ENCODE measurements around the gene WDR27.
A peak's percentile ranks its signal among the peaks of the same experiment; 100 is the strongest.
"Not testable (repeated sequence)": the region's sequence is repeated elsewhere in the genome, so short reads cannot be mapped to it uniquely, and the experiment has no call there.

WDR27 gene

DNA sequence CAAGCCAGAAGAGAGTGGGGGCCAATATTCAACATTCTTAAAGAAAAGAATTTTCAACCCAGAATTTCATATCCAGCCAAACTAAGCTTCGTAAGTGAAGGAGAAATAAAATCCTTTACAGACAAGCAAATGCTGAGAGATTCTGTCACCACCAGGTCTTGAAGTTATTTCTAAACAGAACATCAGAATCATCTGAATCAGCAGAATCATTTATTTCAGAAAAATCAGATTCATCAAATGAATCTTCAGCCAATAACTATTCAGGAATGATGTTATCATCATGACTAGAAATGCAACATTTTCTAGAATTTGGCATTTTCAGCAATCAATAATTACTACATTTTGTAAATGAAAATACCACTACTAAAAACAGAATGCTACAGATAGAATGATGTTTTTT lies 100.7 kb downstream of the WDR27 start:
- not testable (repeated sequence) for DNase-seq, ATAC-seq

DNA sequence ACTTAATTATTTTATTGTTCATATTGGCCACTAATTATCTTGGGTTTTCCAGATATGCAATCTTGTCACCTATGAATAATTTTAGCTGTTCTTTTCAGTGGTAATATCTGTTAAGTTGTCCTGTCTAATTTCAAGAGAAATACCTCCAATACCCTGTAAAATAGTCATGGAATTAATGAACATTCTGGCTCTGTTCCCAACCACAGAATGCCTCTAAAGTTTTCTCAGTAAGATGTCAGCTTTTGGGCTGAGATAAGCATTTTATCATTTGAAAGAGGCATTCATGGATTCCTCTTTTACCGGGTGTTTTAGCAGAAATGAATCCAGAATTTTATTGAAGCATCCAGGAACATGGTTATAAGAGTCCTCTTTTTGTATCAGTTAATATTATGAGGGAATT lies 109.3 kb downstream of the WDR27 start:
- ATAC-seq (no peak), DNase-seq (no peak)

DNA sequence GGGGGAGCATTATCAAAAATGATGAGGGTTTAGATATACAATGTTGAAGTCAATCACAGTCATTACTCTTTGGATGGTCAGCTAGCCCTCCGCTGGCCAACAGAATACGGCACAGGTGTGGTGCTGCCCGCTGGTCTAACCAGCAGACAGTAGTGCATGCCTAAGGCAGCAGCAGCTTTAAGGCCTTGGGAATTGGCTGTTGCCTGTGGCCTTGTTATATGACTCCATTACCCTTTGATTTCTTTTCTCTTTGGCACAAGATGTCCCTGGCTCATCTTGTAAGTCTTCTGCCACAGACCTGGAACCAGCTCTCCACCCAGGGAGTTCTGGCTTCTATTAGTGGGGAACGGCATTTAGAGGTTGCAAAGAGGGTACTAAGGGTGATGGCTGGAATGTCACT lies 110.2 kb downstream of the WDR27 start:
- no peak for ATAC-seq
- DNase-seq: no peak

DNA sequence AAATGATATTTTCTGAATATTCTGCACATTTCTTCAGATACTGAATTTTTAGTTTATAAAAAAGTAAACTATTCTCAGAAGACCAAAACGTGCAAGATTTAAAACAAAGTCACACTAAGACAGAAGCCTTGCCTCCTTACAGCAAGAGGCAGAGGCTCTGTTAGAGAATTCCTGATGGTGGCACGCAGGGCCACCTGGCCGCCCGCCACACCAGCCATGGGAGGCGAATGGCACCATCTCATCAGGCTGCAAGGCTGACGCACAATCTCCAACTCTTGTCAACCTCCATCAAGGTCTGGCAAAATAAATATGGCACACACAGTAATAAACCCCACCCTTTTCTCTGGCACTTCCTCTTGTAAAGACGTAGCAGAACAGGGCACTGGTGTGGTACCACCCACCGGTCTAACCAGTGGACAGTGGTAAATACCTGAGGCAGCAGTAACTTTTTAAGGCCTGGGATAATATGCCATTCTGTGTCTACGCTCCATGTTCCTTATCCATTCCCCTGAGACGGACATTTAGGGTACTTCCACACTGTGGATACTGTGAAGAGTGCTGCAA lies 111.4 kb downstream of the WDR27 start:
- no peak for DNase-seq
- no peak for ATAC-seq

- DNase-seq: no peak
- ATAC-seq: peak; percentile 96
Observed at GRCh38 chr6:169589699-169590257, 112.1 kb downstream of the WDR27 start.

- ATAC-seq (peak; percentile 50), DNase-seq (peak; percentile 30)
Observed at GRCh38 chr6:169589293-169589692, 112.5 kb downstream of the WDR27 start.

- DNase-seq (no peak), ATAC-seq (no peak)
Observed at GRCh38 chr6:169587975-169588374, 113.9 kb downstream of the WDR27 start.

DNA sequence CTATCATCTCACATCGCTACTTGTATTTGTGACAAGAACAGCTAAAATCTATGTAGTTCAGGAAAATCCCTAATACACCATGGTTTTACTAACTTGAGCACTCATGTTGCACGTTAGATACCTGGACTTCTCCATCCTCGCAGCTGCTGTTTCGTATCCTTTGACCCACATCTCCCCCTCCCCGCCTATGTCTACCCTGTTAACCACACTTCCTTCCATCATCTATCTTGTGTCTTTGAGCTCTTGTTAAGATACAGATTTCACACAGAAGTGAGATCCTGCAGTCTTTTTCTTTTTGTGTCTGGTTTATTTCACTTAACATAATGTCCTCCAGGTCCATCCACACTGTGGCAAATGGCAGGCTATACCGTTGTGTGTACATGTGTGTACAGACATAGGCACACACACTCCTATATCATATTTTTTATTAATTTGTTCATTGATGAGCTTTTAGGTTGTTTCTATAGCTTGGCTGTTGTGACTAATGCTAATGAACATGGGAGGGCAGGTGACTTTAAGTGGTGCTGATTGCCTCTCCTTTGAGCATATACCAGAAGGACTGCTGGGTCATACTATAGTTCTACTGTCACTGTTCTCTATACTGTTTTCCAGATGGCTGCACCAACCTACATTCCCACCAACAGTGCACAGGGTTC lies 117.8 kb downstream of the WDR27 start:
- DNase-seq: no peak
- ATAC-seq: no peak

DNA sequence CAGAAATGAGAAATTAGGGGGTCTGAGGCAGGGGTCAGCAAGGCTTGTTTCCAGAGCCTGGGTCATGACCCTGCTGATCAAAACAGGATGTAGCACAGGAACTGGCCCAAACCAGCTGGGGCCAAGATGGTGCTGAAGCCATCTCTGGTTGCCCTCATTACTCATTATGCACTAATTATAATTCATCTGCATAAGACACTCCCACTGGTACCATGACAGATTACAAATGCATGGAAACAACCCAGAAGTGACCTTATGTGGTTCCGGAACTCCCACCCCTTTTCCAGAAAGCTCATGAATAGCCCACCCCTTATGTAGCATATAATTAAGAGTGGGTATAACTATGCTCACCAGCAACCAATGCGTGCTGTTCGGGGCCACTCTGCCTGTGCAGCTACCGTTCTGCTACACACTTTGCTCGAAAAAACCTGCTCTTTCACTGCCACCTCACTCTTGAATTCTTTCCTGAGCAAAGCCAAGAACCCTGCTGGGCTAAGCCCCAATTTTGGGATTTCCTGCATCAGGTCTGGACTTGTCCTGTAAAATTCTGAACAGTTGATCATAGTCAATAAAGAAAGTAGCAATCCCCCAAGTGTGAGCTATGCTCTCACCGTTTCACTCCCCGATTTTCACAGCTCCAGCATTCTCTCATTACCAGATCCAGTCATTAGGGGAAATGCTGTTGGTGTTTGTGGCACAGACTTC lies 122.3 kb downstream of the WDR27 start:
- ATAC-seq: no peak
- no peak for DNase-seq

DNA sequence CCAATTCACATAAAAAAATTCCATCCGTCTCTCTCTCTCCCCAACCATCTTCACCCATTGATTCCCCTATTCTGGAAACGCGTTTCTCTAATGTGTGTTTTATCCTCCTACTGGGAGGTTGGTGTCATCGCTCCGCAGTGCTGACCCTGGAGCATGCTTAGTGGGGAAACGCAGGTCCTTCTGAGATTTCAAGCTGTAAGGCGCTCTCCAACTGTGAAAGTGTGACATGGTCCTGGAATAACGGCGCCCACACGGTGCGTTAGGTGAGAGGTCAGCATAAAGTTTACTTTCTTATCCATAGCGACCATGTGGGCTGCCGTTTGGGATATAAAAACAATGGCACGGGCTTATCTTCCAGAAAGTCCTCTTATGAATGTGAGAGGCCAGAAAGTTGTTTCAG lies 123.9 kb downstream of the WDR27 start:
- no peak for ATAC-seq
- DNase-seq: no peak

- ATAC-seq (no peak), DNase-seq (no peak)
Observed at GRCh38 chr6:169577236-169577635, 124.6 kb downstream of the WDR27 start.

GRCh38 chr6:169575821-169576220 lies 126.0 kb downstream of the WDR27 start:
- ATAC-seq (no peak), DNase-seq (no peak)

DNA sequence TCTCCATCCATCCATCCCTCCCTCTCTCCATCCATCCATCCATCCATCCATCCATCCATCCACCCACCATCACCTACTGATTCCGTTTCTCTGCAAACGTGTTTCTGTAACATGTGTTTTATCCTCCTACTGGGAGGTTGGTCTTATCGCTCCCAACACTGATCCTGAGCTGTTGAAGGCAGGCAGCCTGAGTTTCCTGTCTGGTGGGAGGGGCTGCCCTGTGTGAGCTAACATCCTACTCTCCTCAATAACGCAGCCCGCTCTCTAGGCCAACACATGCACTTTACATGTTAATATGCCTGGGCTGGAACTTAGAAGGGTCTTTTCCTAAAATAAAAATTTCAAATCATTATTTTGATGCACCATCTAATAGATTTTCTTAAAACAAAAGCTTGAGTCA lies 126.5 kb downstream of the WDR27 start:
- ATAC-seq (no peak), DNase-seq (no peak)

DNA sequence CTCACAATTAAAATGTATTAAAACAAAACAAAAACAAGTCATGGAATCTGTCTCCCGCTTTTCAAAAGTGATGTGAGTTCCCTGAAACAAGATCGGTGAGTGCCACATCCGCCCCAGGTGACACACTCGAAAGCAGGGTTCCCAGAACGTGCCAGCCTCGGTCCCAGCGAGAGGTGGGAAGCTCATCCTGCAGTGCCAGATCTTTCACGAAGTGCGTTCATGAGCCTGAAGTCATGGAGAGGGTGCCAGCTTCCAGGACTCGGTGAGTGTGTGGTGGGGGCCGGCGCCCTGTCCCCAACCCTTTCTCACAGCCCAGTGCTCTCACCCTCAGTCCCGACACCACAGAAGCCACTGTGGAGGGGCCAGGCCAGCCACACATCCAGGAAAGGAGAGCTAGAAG lies 127.4 kb downstream of the WDR27 start:
- no peak for DNase-seq
- no peak for ATAC-seq

- ATAC-seq (no peak), DNase-seq (no peak)
Observed at GRCh38 chr6:169573883-169574282, 127.9 kb downstream of the WDR27 start.

DNA sequence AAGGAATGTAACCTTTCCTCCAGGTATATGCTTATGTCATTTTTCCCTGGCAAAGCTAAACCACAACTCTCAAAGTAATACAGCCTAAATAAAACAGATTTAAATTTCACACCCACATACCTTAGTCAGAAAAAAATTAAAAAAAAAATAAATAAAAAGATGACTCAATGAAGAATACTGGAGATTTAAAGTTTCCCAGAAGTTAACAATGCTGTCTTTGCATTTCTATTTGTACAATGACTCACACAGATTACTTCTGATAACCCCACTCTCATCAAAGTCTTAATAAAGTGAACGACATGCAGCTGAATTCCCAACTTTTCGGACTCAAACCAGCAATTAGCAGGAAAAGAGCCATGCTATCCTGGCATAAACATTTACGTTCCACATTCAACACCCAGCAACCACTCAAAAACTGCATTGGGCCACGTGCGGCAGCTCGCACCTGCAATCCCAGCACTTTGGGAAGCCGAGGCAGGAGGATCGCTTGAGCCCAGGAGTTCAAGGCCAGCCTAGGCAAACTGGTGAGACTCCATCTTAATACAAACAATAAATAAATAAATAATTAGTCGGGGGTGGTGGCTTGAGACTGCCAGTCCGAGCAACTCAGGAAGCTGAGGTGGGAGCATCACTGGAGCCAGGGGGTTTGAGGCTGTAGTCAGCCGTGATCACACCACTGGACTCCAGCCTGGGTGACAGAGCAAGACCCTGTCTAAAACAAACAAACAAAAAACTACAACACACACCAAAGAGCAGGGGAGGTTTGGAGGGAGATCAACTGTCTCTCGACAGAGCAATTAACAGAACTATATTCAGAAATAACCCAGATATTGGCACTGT lies 130.5 kb downstream of the WDR27 start:
- ATAC-seq (no peak), DNase-seq (no peak)

DNA sequence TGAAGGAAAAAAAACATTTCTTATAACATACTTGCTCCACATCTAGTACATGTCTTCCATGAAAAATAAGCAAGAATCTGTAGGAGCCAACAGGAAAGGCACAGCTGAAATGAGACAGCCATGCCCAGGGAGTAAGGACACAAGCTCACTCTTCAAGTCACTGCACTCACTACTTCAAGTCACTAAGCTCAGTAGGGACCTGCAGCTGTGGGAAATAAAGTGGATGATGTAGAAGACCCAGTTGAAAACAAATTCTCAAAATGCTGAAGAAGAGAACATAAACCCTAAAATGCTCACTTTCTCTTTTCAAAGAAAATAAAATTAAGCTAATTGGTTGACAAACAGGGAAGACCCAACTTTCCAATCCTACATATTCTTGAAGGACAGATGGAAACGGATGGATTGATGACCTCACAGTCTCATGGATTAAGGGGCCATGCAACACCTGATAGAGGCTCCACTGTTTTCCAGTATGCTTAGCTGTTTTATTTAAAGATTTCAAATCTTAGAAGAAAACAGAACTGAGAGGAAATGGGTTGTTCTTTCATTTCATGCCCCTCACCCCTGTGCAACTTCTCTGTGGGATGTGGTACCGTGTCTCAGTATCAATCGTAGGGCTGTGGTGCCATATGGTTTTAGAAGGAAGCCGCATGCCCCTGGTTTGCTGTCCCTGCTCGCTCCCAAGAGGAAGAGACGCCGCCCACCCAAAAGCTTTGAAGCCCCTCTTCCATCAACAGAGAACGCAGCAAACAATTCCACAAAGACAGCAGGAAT lies 133.3 kb downstream of the WDR27 start:
- DNase-seq (no peak), ATAC-seq (no peak)

GRCh38 chr6:169567819-169568218 lies 134.0 kb downstream of the WDR27 start:
- DNase-seq (no peak), ATAC-seq (no peak)

DNA sequence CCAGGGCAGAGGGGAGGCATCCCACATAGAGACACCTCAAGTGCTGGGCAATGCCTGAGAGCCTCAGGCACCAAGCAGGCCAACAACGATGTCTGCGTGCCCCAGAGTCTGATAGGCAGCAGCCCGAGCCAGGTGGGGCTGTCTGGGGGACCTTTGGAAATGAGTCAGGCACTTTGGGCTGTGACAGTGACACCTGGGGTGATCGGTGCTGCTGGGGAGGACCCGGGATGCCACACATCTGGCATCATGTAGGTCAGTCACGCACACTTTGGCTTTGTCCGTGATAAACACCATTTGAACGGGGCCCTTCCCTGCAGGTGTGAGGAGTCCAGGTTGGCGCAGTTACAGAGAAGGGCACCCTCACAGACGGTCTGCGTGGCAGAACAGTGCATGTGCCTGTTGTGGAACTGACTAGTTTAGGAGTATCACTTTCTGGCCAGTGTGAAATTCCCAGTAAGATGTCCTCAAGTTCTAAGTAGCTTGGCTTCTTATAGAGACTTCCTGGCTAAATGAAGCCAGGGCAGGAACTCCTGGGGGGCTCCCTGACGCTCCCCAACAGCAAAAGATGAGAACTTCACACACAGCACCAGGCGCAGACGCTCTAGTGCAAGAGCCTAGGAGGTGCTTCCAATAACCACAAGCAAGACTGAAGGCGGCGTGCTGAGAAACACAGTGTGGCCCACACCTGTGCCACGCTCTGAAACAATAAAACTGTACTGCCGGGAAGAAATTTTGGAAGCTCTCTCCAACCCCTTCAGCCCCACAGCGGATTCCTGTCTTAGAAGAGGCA lies 134.7 kb downstream of the WDR27 start:
- ATAC-seq (no peak), DNase-seq (no peak)

DNA sequence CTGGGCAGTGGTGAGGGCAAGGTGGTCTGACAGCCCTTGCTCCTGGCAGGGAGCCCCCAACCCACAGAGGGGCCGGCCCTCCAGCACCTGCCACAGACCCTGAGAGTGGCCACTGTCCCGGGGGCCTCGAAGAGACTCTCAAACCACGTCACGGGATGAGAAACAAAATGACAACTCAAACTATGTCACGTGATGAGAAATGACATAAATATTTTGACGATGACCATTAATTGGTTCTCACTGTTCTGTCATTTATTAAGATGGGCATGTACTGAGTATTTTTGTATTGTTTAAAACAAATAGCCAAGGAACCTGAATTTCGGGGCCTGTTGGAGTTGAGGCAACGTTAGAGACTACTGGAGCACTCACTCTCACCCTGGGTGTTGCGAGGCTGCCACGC lies 135.5 kb downstream of the WDR27 start:
- DNase-seq: no peak

More for the DNA sequence above, 135.5 kb downstream of the WDR27 start:
- ATAC-seq: no peak
